CD4-positive, CD25-positive, alpha-beta regulatory T cell (primary cell): ENCODE results near the gene FHIT. TPM values are rescaled to one million over a fixed set of nuclear protein-coding genes. Genes with fewer than 3 reads are reported as not detected.

ENCODE experiments used
- ATAC-seq, 2 donors: fragments of 150-1000 bp; cut with Tn5 transposase; one replicate each; pipeline ENCODE4 v1.10.0; 2021; ENCODE audit warnings: low read depth in 2 of 2, moderate number of reproducible peaks in 2 of 2, moderate library complexity in 1 of 2
- DNase-seq, 3 donors: peaks; one replicate each; pipeline versions ENCODE4 v3.0.0 to v3.0.0-alpha.2; 2012 to 2022; ENCODE audit warnings: mixed read lengths in 1 of 3
- H3K27ac ChIP-seq: one replicate; pipeline ENCODE4 v1.7.0; 2013; ENCODE audit warnings: mild to moderate bottlenecking, low read length; ENCODE audit not compliant: insufficient read depth, poor library complexity, severe bottlenecking
- H3K27me3 ChIP-seq: one replicate; pipeline ENCODE4 v1.7.0; 2013; ENCODE audit warnings: low read length; ENCODE audit not compliant: control insufficient read depth, insufficient read depth
- H3K36me3 ChIP-seq: one replicate; pipeline ENCODE4 v1.7.0; 2013; ENCODE audit warnings: mild to moderate bottlenecking, low read length, moderate library complexity; ENCODE audit not compliant: control insufficient read depth, insufficient read depth
- H3K4me1 ChIP-seq: 2 replicates; pipeline ENCODE4 v1.7.0; 2013; ENCODE audit warnings: mild to moderate bottlenecking, low read length; ENCODE audit not compliant: insufficient read depth, control insufficient read depth, poor library complexity, severe bottlenecking
- H3K4me3 ChIP-seq: one replicate; pipeline ENCODE4 v1.7.0; 2013; ENCODE audit warnings: low read depth, mild to moderate bottlenecking, low read length, moderate library complexity
- H3K9me3 ChIP-seq, 2 experiments: 1 replicate in 1 of 2; 2 replicates in 1 of 2; pipeline ENCODE4 v1.7.0; 2013; ENCODE audit warnings: low read length in 2 of 2, mild to moderate bottlenecking in 1 of 2, moderate library complexity in 1 of 2; ENCODE audit not compliant: control insufficient read depth in 2 of 2
- H3K27ac Mint-ChIP-seq, 3 donors: one replicate each; pipeline ENCODE4 v1.8.0; 2020 to 2022; ENCODE audit warnings: mild to moderate bottlenecking in 3 of 3, mixed read lengths in 3 of 3, moderate library complexity in 2 of 3
- H3K27me3 Mint-ChIP-seq: one replicate; pipeline ENCODE4 v1.8.0; 2022; ENCODE audit warnings: mild to moderate bottlenecking, mixed read lengths
- H3K36me3 Mint-ChIP-seq: one replicate; pipeline ENCODE4 v1.8.0; 2020; ENCODE audit warnings: mixed read lengths
- H3K4me1 Mint-ChIP-seq, 4 donors: one replicate each; pipeline ENCODE4 v1.8.0; 2020 to 2022; ENCODE audit warnings: mixed read lengths in 4 of 4, mild to moderate bottlenecking in 1 of 4
- H3K4me3 Mint-ChIP-seq, 4 donors: one replicate each; pipeline ENCODE4 v1.8.0; 2020 to 2022; ENCODE audit warnings: mild to moderate bottlenecking in 4 of 4, mixed read lengths in 4 of 4, moderate library complexity in 3 of 4
- H3K9me3 Mint-ChIP-seq, 7 donors: one replicate each; pipeline ENCODE4 v1.8.0; 2020 to 2022; ENCODE audit warnings: mixed read lengths in 7 of 7, mild to moderate bottlenecking in 3 of 7, moderate library complexity in 2 of 7
- polyA plus RNA-seq, 4 donors: library from polyadenylated mRNA; unstranded; fragments of 300-500 nt; fragmentation: Illumina TruSeq; gene quantifications; one replicate each; pipeline ENCODE4 v1.2.3, GENCODE V29; 2021
- total RNA-seq: library from RNA; stranded (reverse); gene quantifications from one replicate; pipeline ENCODE4 v1.2.3, GENCODE V29; 2022

Gene FHIT
- total and polyA plus RNA-seq, 5 donors from 2014 or later = 7.8 to 120 (median 14.4) TPM

GRCh38 chr3:60760145-60760544, 491.1 kb downstream of the FHIT start:
- Histone ChIP-seq H3K9me3 (no peaks in the 10 kb centered on the region), H3K36me3 (no peaks in the 10 kb centered on the region), H3K4me1 (no peaks in the 10 kb centered on the region), H3K27ac (no peak overlapping the region), H3K4me3 (no peak overlapping the region), H3K27me3 (peaks cover 2% of the 10 kb centered on the region)
- Mint-ChIP-seq H3K27ac (no peak overlapping the region), H3K9me3 (peaks cover 0 to 4% (median 0%) of the 10 kb centered on the region in 7 donors), H3K27me3 (no peaks in the 10 kb centered on the region), H3K36me3 (no peaks in the 10 kb centered on the region), H3K4me3 (no peak overlapping the region), H3K4me1 (peaks cover 0 to 2% (median 0%) of the 10 kb centered on the region in 4 donors)
- peak in 1 of 3 donors; percentile 11 for DNase-seq
- no peak for ATAC-seq

GRCh38 chr3:60759439-60759838, 491.8 kb downstream of the FHIT start:
- ATAC-seq = no peak
- H3K27me3 Mint-ChIP-seq = no peaks in the 10 kb centered on the region
- no peak overlapping the region for H3K27ac Mint-ChIP-seq

DNA sequence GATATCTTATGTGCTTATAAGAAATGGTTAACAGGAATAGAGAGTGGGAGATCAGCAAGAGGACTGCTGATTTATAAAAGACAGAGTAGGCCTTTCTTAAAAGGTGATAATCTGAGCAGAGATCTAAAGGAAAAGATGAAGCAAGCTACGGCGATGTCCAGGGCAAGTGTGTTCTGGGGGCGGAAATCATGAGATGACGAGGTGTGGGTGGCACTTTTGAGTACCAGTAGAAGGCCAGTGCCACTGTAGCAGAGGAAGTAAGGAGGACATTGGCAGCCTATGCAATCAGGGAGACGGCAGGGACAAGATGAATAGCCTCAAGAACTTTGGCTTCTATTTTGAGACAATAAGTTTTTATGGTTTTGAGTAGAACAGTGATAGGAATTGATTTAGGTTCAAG, 492.4 kb downstream of the FHIT start:
- H3K27ac Mint-ChIP-seq = no peak overlapping the region

More at GRCh38 chr3:60759439-60759838, 491.8 kb downstream of the FHIT start:
- peak in 1 of 3 donors; percentile 15 for DNase-seq
- H3K4me3 ChIP-seq = no peak overlapping the region
- H3K36me3 Mint-ChIP-seq = no peaks in the 10 kb centered on the region
- H3K9me3 Mint-ChIP-seq = peaks cover 0 to 4% (median 0%) of the 10 kb centered on the region in 7 donors
- H3K27ac ChIP-seq = no peak overlapping the region
- peaks cover 0 to 2% (median 0%) of the 10 kb centered on the region in 4 donors for H3K4me1 Mint-ChIP-seq
- H3K27me3 ChIP-seq = no peaks in the 10 kb centered on the region
- no peak overlapping the region for H3K4me3 Mint-ChIP-seq
- no peaks in the 10 kb centered on the region for H3K36me3 ChIP-seq
- no peaks in the 10 kb centered on the region for H3K9me3 ChIP-seq
- no peaks in the 10 kb centered on the region for H3K4me1 ChIP-seq

DNA sequence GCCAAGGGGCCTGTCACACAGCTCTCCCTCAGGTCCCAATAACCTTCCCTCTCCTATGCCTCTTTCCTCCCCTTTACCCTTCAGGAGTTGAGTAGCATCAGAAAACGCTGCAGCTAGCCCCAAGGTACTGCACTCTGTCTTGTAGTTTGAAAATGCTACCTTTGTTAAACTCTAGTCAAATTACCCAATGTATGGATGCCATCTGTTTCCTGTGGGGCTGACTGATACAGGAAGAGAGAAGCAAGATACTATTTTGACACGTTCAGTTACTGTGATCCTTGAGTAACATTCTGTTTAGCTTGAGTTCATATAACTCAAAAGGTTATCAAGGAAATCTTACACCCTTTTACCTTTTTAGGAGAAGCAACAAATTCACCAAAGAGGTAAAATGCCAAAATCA, 493.1 kb downstream of the FHIT start:
- Mint-ChIP-seq H3K36me3 (no peaks in the 10 kb centered on the region), H3K27ac (no peak overlapping the region), H3K4me3 (no peak overlapping the region), H3K4me1 (peaks cover 0 to 2% (median 0%) of the 10 kb centered on the region in 4 donors), H3K9me3 (peaks cover 0 to 4% (median 0%) of the 10 kb centered on the region in 7 donors), H3K27me3 (no peaks in the 10 kb centered on the region)
- no peaks in the 10 kb centered on the region for H3K9me3 ChIP-seq
- H3K4me1 ChIP-seq = no peaks in the 10 kb centered on the region
- H3K4me3 ChIP-seq = no peak overlapping the region
- no peak overlapping the region for H3K27ac ChIP-seq
- ATAC-seq = no peak
- H3K27me3 ChIP-seq = no peaks in the 10 kb centered on the region
- H3K36me3 ChIP-seq = no peaks in the 10 kb centered on the region
- DNase-seq = peak in 1 of 3 donors; percentile 20

More for the DNA sequence above, 492.4 kb downstream of the FHIT start:
- no peaks in the 10 kb centered on the region for H3K27me3 ChIP-seq
- H3K4me1 Mint-ChIP-seq = peaks cover 0 to 2% (median 0%) of the 10 kb centered on the region in 4 donors
- no peak overlapping the region for H3K4me3 ChIP-seq
- H3K36me3 Mint-ChIP-seq = no peaks in the 10 kb centered on the region
- no peaks in the 10 kb centered on the region for H3K27me3 Mint-ChIP-seq
- no peaks in the 10 kb centered on the region for H3K4me1 ChIP-seq
- no peaks in the 10 kb centered on the region for H3K36me3 ChIP-seq
- ATAC-seq (no peak), DNase-seq (no peak)
- H3K4me3 Mint-ChIP-seq = no peak overlapping the region
- H3K9me3 ChIP-seq = no peaks in the 10 kb centered on the region
- H3K27ac ChIP-seq = no peak overlapping the region
- peaks cover 0 to 4% (median 0%) of the 10 kb centered on the region in 7 donors for H3K9me3 Mint-ChIP-seq

DNA sequence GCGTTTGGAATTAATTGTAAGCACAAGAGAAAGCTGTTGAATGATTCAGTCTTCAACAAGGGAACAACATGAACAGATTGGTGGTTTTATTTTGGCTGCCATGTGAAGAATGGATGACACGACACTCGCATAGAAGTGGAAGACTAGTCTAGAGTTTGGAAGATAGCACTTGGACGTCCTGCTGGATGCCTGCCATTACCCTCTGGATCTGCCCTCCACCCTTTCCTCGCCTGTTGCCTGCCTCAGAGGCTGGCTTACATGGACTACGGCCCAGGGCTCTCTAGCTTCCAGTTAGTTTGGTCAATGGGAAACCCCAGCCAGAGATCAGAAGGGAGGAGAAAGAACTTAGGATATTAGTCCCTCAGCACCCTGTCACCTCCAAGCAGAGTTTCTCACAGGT, 493.5 kb downstream of the FHIT start:
- no peaks in the 10 kb centered on the region for H3K27me3 Mint-ChIP-seq
- H3K4me3 Mint-ChIP-seq = no peak overlapping the region
- Histone ChIP-seq H3K27me3 (no peaks in the 10 kb centered on the region), H3K36me3 (no peaks in the 10 kb centered on the region), H3K9me3 (no peaks in the 10 kb centered on the region), H3K4me3 (no peak overlapping the region), H3K27ac (no peak overlapping the region), H3K4me1 (no peaks in the 10 kb centered on the region)
- H3K4me1 Mint-ChIP-seq = peaks cover 0 to 2% (median 0%) of the 10 kb centered on the region in 4 donors
- H3K9me3 Mint-ChIP-seq = peaks cover 0 to 4% (median 0%) of the 10 kb centered on the region in 7 donors
- H3K36me3 Mint-ChIP-seq = no peaks in the 10 kb centered on the region
- ATAC-seq = no peak
- H3K27ac Mint-ChIP-seq = no peak overlapping the region
- no peak for DNase-seq

GRCh38 chr3:60756241-60757030, 494.8 kb downstream of the FHIT start:
- ATAC-seq (no peak), DNase-seq (no peak)
- H3K4me1 Mint-ChIP-seq = peaks cover 0 to 2% (median 0%) of the 10 kb centered on the region in 4 donors
- Histone ChIP-seq H3K4me1 (no peaks in the 10 kb centered on the region), H3K9me3 (no peaks in the 10 kb centered on the region), H3K27ac (no peak overlapping the region), H3K27me3 (no peaks in the 10 kb centered on the region), H3K36me3 (no peaks in the 10 kb centered on the region), H3K4me3 (no peak overlapping the region)
- no peaks in the 10 kb centered on the region for H3K27me3 Mint-ChIP-seq
- no peak overlapping the region for H3K4me3 Mint-ChIP-seq
- H3K36me3 Mint-ChIP-seq = no peaks in the 10 kb centered on the region
- H3K9me3 Mint-ChIP-seq = peaks cover 0 to 4% (median 0%) of the 10 kb centered on the region in 7 donors
- no peak overlapping the region for H3K27ac Mint-ChIP-seq

DNA sequence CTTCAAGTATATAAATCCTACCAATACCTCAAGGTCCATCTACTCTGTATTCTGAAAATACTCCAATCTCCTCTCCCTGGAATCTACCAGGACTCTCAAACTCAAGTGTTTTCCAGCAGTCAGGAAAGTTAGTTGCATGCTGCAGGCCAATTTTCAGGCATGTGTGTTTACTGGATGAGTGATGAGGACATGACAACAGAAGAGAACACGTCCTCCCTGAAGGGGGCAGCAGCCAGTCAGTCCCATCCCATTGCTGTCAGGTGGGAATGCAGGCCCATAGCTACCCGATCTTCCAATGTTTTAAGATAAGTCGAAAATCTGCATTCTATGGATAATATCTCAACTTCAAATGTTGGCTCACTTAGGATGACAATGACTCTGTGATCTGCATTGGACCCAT, 496.2 kb downstream of the FHIT start:
- DNase-seq (no peak), ATAC-seq (no peak)
- Histone ChIP-seq H3K36me3 (no peaks in the 10 kb centered on the region), H3K4me1 (no peaks in the 10 kb centered on the region), H3K27ac (no peak overlapping the region), H3K4me3 (no peak overlapping the region), H3K9me3 (no peaks in the 10 kb centered on the region), H3K27me3 (no peaks in the 10 kb centered on the region)
- no peak overlapping the region for H3K4me3 Mint-ChIP-seq
- no peak overlapping the region for H3K27ac Mint-ChIP-seq
- peaks cover 0 to 7% (median 6%) of the 10 kb centered on the region in 7 donors for H3K9me3 Mint-ChIP-seq
- H3K4me1 Mint-ChIP-seq = peaks cover 0 to 2% (median 0%) of the 10 kb centered on the region in 4 donors
- H3K36me3 Mint-ChIP-seq = no peaks in the 10 kb centered on the region
- H3K27me3 Mint-ChIP-seq = no peaks in the 10 kb centered on the region

- H3K4me1 ChIP-seq = no peaks in the 10 kb centered on the region
- no peaks in the 10 kb centered on the region for H3K27me3 ChIP-seq
- Mint-ChIP-seq H3K4me3 (no peak overlapping the region), H3K4me1 (peaks cover 0 to 2% (median 0%) of the 10 kb centered on the region in 4 donors), H3K27ac (no peak overlapping the region), H3K36me3 (no peaks in the 10 kb centered on the region), H3K27me3 (no peaks in the 10 kb centered on the region), H3K9me3 (peaks cover 0 to 10% (median 5%) of the 10 kb centered on the region in 7 donors)
- DNase-seq (no peak), ATAC-seq (no peak)
- no peaks in the 10 kb centered on the region for H3K9me3 ChIP-seq
- no peaks in the 10 kb centered on the region for H3K36me3 ChIP-seq
- no peak overlapping the region for H3K27ac ChIP-seq
- H3K4me3 ChIP-seq = no peak overlapping the region
Measured at GRCh38 chr3:60754617-60755016, 496.6 kb downstream of the FHIT start.
